Dedifferentiated amniotic fluid mesenchymal stem cell (primary cell): ENCODE results near the gene OSMR.
A peak's percentile ranks its signal among the peaks of the same experiment; 100 is the strongest.

Experiments used
- DNase-seq: peaks from one replicate; pipeline ENCODE4 v3.0.0-alpha.2; 2016; ENCODE audit errors: extremely low spot score

OSMR gene

DNA sequence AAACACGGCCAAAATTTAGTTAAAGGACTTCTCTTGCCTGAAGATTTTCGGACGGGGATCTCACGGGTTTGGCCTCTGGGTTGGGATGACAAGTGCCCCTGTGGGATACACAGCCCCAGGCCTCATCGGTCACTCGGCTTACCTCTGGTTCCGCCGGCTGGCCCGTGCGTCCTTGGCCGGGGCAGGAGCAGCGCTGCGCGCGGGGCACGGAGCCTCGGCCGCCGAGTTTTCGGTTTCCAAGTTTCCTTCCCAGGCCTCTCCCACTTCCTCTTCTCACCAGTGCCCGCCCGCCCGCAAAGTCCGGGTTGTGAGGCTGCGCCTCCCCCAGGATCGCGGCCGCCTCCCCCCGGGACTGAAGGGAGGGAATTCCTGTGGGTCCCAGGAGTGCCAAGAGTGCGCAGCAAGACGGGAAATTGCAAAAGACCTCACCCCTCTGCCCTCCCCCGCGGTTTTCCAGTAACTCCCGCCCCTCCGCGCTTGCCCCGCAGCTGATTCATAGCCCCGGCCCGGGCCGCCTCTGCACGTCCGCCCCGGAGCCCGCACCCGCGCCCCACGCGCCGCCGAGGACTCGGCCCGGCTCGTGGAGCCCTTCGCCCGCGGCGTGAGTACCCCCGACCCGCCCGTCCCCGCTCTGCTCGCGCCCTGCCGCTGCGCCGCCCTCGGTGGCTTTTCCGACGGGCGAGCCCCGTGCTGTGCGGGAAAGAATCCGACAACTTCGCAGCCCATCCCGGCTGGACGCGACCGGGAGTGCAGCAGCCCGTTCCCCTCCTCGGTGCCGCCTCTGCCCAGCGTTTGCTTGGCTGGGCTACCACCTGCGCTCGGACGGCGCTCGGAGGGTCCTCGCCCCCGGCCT is at the start of gene OSMR:
TSS of gene OSMR (plus strand) at position 487 of the 853 bp plus-strand sequence. CDS start 23,033 bp downstream, outside the sequence.
- peak; percentile 96 for DNase-seq

DNA sequence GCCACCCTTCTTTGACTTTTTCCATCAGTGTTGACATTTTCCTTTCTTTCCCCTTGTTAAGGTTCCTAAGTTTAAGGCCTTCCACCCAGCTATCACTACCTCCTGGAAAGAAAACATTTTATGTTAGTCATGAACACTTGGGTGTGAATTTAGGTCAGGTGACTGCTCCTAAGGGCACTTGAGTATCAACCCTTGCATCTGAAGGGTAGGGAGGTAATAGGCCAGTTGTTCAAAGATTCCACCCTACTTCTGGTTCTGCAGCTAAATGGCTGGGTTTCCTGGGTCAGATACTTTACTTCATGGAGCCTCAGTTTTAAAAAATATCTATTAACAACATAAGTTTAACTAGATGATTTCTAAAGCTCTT is 49.1 kb upstream of the OSMR start:
- no peak for DNase-seq

DNA sequence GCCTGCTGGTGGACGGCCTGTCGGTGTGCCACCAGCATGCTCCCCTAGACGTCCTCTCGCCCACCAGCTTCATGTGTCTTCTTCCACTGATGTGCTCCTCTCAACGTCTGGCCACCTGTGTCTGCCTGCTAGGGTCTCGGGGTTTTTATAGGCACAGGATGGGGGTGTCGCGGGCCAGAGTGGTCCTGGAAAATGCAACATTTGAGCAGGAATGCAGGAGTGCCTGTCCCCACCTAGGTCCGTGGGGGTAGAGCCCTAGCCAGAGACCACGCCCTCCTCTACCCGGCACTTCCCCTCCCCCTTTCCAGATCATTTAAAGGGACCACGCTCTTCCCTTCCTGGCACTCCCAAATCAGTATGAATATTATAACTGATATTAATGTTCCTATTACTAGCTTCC is 48.0 kb upstream of the OSMR start:
- DNase-seq = no peak

DNA sequence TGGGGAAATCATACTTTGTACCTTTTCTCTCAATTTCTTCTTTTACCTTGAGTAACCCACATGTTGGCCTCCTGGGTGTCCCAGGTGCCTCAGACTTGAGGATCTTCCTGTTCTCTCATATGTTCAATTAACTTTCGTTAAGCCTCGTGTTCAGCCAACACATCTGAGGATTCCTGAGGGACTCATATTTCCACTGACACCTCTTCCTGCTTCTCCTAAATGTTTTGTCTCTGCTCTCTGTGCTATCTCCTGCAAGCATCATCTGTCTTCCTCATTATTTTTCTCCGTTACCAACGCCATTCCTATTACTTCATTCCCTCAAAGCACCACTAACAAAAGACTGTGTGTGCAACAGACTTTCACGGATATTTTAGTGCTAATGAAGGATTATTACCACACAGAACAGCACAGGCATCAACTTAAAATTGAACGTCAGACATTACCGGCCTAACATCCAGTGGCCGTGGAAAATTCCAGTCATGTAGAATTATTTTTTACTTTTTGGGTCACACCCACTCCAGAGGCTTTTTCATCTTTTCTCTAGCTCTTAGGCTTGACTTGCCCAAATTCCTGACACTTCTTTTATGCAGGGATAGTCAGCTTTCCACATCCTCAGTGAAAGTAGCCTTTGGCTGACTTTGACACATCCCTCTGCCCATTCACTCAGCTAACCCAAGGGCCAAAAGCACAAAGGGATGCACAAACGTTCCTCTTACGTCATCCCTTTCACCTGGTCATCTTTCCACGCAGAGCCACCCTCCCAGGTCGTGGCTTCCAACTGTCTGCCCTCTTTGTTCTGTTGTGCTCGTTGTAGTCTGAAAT is 46.0 kb upstream of the OSMR start:
- no peak for DNase-seq

DNA sequence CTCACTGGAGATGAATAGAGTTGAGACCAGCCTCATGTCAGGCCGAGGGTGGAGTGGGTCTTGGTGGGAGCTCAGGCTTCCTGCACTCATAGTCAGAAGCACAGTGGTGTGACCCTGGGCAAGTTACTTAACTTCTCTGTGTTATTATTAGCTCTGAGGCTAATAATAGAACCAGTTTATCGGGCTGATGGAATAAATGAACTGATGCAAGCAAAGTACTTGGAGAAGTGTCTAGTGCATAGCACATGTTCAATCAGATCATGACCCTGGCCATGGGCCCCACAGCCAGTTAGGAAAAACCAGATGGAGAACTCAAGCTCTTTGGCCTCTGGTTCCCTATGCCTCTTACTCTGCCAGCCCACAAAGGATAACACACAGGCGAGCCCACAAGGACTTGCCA is 45.3 kb upstream of the OSMR start:
- no peak for DNase-seq

- DNase-seq = no peak
These were observed 43.7 kb upstream of the OSMR start for GRCh38 chr5:38802125-38802524.

DNA sequence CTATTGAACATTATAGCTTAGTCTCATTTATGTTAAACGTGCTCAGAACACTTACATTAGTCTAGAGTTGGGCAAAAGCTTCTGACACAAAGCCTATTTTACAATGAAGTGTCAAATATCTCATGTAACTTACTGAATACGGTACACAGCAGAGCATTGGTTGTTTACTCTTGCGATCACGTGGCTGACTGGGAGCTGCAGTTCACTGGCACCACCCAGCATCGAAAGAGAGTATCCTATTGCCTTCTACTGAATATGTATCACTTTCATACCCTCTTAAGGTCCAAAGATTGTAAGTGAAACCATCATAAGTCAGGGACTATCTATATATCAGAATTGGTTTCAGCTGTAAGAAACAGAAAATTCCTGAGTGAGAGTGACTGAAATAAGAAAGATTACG is 42.6 kb upstream of the OSMR start:
- DNase-seq = no peak

- DNase-seq = peak; percentile 45
These were observed 39.0 kb upstream of the OSMR start for GRCh38 chr5:38806775-38807258.

- no peak for DNase-seq
These were observed 38.0 kb upstream of the OSMR start for GRCh38 chr5:38807570-38808483.

DNA sequence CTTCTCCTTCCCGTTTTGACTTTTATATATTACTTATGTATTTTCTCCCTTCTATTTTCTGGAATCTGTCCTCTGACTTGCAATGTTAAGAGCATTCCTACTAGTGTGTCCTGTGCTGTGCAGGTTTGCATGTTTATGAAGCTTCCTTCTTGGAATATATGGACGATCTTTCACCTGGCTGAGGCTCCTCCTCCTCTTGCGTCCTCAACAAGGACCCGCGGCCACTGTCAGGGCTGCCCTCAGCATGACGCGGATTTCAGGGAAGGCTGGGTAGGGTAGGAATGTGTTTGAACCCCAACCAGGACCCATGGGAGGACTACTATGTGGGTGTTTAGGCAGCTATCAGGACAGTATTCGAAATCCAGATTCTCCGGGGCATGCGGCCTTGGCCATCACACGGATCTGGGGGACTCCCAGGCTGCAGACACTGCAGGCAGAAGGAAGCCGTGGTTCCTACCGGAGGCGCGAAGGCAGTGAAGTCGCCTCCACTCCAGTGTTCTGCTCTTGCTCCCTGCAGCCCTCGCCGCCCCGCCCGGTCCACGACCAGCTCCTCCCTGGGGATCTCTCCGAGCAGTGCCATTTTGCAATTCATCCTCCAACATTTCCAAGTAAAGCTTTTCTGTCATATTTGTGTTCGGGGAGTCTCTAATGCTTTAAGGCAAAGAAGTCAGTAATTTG is 37.0 kb upstream of the OSMR start:
- no peak for DNase-seq

DNA sequence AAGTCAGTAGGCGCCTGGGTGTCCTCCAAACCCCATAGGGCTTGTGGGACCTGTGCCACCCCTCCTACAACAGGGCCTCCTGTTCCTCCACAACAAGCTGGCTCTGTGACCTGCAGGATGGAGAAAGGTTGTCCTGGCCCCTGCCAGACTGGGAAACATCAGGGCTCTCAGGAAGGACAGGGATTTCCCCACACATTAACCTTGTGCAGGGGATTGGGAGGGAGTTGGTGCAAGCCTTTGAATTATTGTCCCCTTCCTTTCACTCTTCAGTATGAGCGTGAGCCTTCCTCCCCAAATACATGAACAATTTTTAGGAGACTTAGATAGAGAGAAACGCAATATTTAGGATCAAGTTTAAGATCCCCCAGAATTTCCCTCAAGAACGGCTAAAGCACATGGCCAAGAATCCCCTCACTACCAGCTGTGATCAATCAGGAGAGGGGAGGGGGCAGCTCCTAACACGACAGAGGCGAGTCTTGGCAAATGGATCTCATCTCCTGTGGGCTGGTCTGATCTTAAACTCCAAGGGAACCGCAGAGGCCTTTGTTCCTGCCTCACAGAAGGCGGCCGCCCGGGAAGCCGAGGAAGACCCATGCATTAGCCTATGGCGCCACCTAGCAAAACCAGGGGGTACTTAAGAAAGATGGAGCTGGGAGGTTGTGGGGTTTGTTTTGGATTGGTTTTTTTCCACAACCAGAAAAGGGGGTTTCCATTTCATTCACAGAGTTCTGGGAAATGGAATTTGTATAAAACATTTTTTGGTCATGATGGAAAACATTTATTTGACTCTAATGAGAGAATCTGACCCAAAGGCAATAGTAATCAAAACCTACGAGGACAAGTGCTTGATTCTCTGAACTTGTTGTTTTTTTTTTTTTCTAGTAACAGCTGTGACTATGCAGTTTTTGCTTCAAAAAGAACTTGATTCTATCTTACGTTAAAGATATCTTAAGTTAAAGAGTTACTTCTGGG is 36.1 kb upstream of the OSMR start:
- peak; percentile 73 for DNase-seq

DNA sequence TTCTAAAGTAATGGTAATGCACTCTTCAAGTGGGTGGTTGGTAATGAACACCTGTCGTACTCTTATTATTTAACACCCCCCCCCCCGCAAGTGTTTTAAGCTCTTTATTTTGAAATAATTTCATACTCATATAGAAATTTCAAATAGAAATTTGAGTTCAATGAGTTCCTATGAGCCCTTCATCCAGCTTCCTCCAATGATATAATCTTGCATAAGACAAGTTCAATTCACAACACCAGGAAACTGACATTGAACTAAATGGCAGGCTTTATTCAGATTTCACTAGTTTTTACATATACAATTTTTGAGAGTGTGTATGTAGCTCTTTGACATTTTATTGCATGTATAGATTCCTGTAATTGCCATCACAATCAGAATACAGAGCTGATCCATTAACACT is 30.9 kb upstream of the OSMR start:
- DNase-seq = no peak

- DNase-seq = no peak
These were observed 29.5 kb upstream of the OSMR start for GRCh38 chr5:38816083-38817030.

DNA sequence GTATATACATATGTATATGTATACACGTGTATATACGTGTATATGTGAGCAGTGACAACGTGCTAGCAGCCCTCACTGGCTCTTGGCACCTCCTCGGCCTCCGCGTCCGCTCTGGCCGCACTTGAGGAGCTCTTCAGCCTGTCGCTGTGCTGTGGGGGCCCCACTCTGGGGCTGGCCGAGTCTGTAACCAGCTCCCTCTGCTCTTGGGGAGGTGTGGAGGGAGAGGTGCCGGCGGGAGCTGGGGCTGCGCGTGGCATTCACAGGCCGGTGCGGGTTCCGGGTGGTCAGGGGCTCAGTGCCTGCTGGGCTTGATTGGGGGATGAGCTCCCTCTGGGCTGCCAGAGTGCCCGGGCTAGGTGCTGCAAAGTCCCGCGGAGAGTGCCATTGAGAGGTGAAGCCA is 24.1 kb upstream of the OSMR start:
- no peak for DNase-seq

DNA sequence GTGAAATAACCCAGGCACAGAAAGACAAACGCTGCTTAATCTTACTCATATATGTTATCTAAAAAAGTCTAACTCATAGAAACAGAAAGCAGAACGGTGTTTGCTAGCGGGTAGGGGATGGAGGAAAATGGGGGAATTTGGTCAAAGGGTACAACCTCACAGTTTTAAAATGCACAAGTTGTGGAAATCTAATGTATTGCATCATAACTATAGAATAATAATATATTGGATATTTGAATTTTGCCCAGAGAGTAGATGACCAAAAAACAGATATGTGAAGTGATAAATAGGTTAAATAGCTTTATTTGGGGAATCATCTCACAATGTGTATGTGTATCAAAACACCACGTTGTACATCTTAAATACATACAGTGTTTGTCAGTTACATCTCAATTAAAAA is 22.3 kb upstream of the OSMR start:
- no peak for DNase-seq

DNA sequence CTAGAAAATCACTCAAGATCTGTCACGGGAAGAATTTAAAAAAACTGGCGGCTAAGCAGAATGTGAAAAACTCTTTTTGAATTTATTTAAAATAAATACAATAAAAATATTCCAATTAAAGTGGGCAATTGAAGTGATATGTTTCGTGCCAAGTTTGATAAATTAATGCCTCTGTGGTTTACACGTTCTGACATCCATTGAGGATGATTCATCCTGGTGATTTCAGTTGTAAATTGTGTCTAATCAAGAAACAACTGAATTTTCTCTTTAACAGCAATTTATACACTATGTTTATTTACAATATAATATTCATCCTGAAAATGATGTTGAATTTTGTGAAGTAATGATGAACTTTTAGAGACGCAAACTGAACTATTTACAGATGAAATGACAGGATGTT is 21.0 kb upstream of the OSMR start:
- no peak for DNase-seq

DNA sequence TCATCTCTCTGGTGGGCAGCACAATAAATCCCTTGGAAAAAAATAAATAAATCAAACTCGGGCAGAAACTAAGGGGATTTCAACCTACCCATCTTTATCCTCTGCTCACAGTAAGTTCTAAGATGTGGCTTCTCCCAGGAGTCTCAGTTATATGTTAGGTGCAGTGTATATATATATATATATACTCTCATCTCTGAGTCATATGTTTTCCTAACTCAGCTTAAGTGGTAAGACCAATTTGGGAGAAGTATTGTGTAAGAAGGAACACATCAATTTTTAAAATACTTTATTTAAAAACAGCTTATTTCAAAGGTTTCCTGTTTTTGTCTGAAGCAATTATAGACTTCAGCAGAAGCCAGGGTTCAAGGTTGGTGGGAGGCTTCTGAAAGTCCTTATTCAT is 20.3 kb upstream of the OSMR start:
- DNase-seq = peak; percentile 22

DNA sequence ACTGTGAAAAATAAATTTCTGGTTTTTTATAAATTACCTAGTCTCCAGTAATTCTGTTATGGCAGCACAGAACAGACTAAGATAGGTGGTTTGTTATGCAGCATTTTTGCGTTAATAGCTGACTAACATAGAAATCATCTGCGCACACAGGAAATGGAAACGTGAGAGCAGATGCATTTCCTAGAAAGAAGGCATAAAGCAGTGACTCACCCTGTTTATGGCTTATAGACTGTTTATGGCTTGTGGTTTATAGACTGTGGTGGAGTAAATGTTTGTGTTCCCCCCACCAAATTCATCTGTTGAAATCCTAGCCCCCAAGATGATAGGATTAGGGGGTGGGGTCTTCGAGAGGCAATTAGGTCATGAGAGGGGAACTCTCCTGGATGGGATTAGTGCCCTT is 18.3 kb upstream of the OSMR start:
- no peak for DNase-seq

GRCh38 chr5:38830521-38831051 is 15.2 kb upstream of the OSMR start:
- DNase-seq = no peak
